ENCODE results near the gene ARL6IP5. TPM values are rescaled to one million over a fixed set of nuclear protein-coding genes. Genes with fewer than 3 reads are reported as not detected.

Gene ARL6IP5
- total and polyA plus RNA-seq, 7 experiments from 2014 or later: 75.8 to 457 (median 124) TPM

DNA sequence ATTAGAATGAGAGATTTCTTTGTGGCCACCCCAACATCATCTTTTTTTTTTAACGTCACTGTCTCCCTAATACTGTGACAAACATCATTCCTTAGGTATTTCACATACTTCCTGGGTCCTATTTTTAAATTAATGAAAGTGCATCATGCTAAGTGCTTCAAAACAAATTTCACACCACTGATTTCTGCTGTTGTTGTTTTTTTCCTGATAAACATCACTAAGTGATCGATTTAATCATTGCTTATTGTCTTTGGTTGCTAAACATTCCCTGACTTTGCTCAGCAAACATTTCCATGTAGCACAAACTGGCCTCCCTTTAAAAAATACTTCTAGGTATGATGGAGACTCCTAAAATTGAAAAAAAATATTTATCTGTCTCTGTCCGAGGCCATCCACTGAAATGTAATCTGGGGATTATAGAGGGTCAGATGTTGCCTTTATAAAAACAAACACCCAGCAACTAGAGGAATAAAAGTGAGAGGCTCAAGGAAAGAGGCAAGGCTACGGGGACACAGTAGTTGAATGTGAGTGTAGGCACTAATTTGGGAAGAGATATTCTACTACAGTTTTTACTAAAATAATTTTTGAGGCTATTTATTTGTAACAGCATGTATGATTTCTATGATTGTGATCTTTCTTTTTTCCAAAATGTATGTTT is 58.2 kb downstream of the ARL6IP5 start:
- no peaks in the 10 kb centered on the region for H3K4me1 Mint-ChIP-seq
- no peaks in the 10 kb centered on the region for H3K27me3 ChIP-seq (ENCODE audit: control insufficient read depth in 2 of 2, insufficient read depth in 2 of 2, low read length in 2 of 2)
- ChIA-PET CTCF (interaction anchor here (0.9 kb wide), 1 partner anchor 19 kb away, joined by 3 read pairs; no protein-coding TSS in a partner anchor), POLR2A (no interaction called here)
- DNase-seq (no peak), ATAC-seq (no peak)
- peaks cover 3 to 30% (median 11%) of the 10 kb centered on the region in 5 donors for H3K27me3 Mint-ChIP-seq
- intact Hi-C loops (cut with micrococcal nuclease): no loop called here
- no peaks in the 10 kb centered on the region for H3K36me3 Mint-ChIP-seq
- H3K4me3 Mint-ChIP-seq: no peak overlapping the region
- no peak overlapping the region for H3K27ac ChIP-seq (ENCODE audit: low read depth, low read length)
- no peaks in the 10 kb centered on the region for H3K9me3 Mint-ChIP-seq
- no peaks in the 10 kb centered on the region for H3K4me1 ChIP-seq (ENCODE audit: control insufficient read depth in 2 of 2, insufficient read depth in 2 of 2, low read length in 2 of 2)
- no peak overlapping the region for H3K4me3 ChIP-seq (ENCODE audit: low read length)
- H3K36me3 ChIP-seq (ENCODE audit: control insufficient read depth in 2 of 3, insufficient read depth in 3 of 3, low read length in 3 of 3): no peaks in the 10 kb centered on the region
- no peak overlapping the region for H3K27ac Mint-ChIP-seq
- no peaks in the 10 kb centered on the region for H3K9me3 ChIP-seq (ENCODE audit: control insufficient read depth in 2 of 3, low read length in 3 of 3)

DNA sequence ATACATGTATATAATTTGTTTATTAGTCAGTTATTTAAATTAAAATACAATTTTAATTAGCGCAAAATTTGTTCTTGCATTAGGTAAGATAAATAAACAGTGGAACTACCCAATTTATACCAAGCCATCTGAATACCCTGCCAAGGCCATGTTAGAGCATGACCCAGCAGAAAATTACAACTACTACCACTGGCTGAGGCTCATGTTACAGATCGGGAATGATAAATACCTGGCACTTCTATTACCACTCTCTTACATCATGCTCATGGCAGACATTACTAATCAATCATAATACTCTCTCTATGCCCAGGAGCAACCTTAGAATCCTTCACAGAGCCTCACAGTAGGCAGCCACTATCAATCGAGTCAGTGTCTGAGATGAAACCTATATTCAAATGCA is 58.9 kb downstream of the ARL6IP5 start:
- Histone ChIP-seq H3K36me3 (ENCODE audit: control insufficient read depth in 2 of 3, insufficient read depth in 3 of 3, low read length in 3 of 3) (no peaks in the 10 kb centered on the region), H3K4me1 (ENCODE audit: control insufficient read depth in 2 of 2, insufficient read depth in 2 of 2, low read length in 2 of 2) (no peaks in the 10 kb centered on the region), H3K9me3 (ENCODE audit: control insufficient read depth in 2 of 3, low read length in 3 of 3) (no peaks in the 10 kb centered on the region), H3K27me3 (ENCODE audit: control insufficient read depth in 2 of 2, insufficient read depth in 2 of 2, low read length in 2 of 2) (no peaks in the 10 kb centered on the region), H3K27ac (ENCODE audit: low read depth, low read length) (no peak overlapping the region), H3K4me3 (ENCODE audit: low read length) (no peak overlapping the region)
- intact Hi-C loops (cut with micrococcal nuclease): no loop called here
- Mint-ChIP-seq H3K27ac (no peak overlapping the region), H3K36me3 (no peaks in the 10 kb centered on the region), H3K9me3 (no peaks in the 10 kb centered on the region), H3K27me3 (peaks cover 3 to 24% (median 11%) of the 10 kb centered on the region in 5 donors), H3K4me1 (no peaks in the 10 kb centered on the region), H3K4me3 (no peak overlapping the region)
- DNase-seq: no peak
- ATAC-seq: no peak
- ChIA-PET CTCF (no interaction called here), POLR2A (no interaction called here)

DNA sequence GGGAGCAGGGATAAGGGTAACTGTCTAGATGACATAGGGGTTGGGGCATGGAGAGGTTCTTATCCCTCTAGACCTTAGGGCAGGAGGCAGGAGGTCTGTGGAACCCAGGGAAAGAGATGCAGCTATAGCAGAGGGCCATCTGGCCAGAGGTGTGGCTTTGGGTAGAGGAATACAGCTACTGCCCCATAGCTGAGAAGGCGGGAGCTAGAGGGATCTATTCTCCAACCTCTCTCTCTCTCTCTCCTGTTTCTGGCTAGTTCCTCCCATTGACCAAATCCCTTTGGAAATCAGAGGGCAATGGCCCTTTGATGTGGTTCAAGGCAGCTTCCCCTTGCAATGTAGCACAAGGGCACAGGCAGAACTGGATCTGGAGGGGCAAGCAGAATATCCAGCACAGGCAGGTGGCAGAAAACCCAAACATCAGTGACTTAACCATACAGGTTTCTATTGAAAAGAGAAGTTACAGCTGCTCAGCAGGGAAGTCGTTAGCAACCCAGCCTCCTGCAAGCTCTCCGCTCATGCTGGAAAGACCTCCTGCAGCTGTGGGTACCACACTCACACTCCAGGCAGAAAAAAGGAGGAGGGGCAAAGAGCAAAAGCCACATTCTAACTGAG is 60.0 kb downstream of the ARL6IP5 start:
- no peak overlapping the region for H3K4me3 Mint-ChIP-seq
- no peak overlapping the region for H3K4me3 ChIP-seq (ENCODE audit: low read length)
- H3K27ac Mint-ChIP-seq: no peak overlapping the region
- intact Hi-C loops (cut with micrococcal nuclease): no loop called here
- H3K9me3 ChIP-seq (ENCODE audit: control insufficient read depth in 2 of 3, low read length in 3 of 3): no peaks in the 10 kb centered on the region
- H3K4me1 ChIP-seq (ENCODE audit: control insufficient read depth in 2 of 2, insufficient read depth in 2 of 2, low read length in 2 of 2): no peaks in the 10 kb centered on the region
- no peaks in the 10 kb centered on the region for H3K9me3 Mint-ChIP-seq
- ChIA-PET POLR2A (no interaction called here), CTCF (interaction anchor here (1.5 to 2.1 kb wide), 2 partner anchors 15 to 17 kb away, joined by 3 to 8 read pairs; no protein-coding TSS in a partner anchor)
- no peaks in the 10 kb centered on the region for H3K36me3 ChIP-seq (ENCODE audit: control insufficient read depth in 2 of 3, insufficient read depth in 3 of 3, low read length in 3 of 3)
- H3K36me3 Mint-ChIP-seq: no peaks in the 10 kb centered on the region
- no peaks in the 10 kb centered on the region for H3K27me3 ChIP-seq (ENCODE audit: control insufficient read depth in 2 of 2, insufficient read depth in 2 of 2, low read length in 2 of 2)
- no peak overlapping the region for H3K27ac ChIP-seq (ENCODE audit: low read depth, low read length)
- ATAC-seq (no peak), DNase-seq (no peak)
- peaks cover 0 to 18% (median 7%) of the 10 kb centered on the region in 5 donors for H3K27me3 Mint-ChIP-seq
- H3K4me1 Mint-ChIP-seq: no peaks in the 10 kb centered on the region

DNA sequence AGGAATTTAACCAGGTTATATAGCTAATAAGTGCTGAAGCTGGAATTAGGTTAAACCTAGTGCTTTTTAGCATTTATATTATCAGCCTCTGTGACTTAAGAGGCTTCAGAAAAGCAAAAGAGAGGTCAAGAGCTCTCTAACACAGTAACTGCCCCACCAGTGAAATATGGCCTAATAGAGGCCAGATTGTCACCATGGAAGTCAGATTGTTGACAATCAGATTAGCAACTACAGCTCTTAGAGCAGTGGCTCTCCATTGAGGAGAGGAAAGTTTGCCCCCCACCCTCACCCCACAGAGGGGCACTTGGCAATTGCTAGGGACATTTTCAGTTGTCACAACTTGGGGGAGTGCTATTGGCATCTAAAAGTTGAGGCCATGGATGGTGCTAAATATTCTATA is 61.0 kb downstream of the ARL6IP5 start:
- no peak overlapping the region for H3K27ac Mint-ChIP-seq

DNA sequence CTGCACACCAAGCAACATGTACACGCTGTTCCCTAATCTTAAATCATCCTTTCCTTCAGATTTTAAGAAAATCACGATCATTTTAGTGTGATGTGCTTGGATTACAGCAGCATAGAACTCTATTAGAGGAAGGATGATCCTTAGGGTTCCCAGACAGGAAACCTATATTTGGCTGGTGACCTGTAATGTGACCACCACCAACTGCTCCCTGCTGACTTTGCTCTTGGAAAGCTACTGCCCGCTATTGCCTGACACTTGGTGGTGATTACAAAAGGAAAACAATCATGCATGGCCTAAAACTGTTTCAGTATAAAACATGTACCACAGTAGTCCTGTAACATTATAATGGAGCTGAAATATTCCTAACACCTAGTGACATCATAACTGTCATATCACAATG is 64.8 kb downstream of the ARL6IP5 start:
- peaks cover 0 to 11% (median 0%) of the 10 kb centered on the region in 5 donors for H3K27me3 Mint-ChIP-seq

More for the DNA sequence above, 61.0 kb downstream of the ARL6IP5 start:
- no peaks in the 10 kb centered on the region for H3K36me3 ChIP-seq (ENCODE audit: control insufficient read depth in 2 of 3, insufficient read depth in 3 of 3, low read length in 3 of 3)
- POLR2A ChIA-PET: no interaction called here
- CTCF ChIA-PET: interaction anchor here (1.5 to 2.1 kb wide), 2 partner anchors 16 kb away, joined by 3 to 8 read pairs; no protein-coding TSS in a partner anchor
- no peak overlapping the region for H3K4me3 Mint-ChIP-seq
- H3K27me3 Mint-ChIP-seq: peaks cover 0 to 11% (median 0%) of the 10 kb centered on the region in 5 donors
- no peak overlapping the region for H3K4me3 ChIP-seq (ENCODE audit: low read length)
- H3K4me1 Mint-ChIP-seq: no peaks in the 10 kb centered on the region
- no peaks in the 10 kb centered on the region for H3K9me3 Mint-ChIP-seq
- no peaks in the 10 kb centered on the region for H3K27me3 ChIP-seq (ENCODE audit: control insufficient read depth in 2 of 2, insufficient read depth in 2 of 2, low read length in 2 of 2)
- DNase-seq (no peak), ATAC-seq (no peak)
- no peaks in the 10 kb centered on the region for H3K36me3 Mint-ChIP-seq
- no peak overlapping the region for H3K27ac ChIP-seq (ENCODE audit: low read depth, low read length)
- no peaks in the 10 kb centered on the region for H3K9me3 ChIP-seq (ENCODE audit: control insufficient read depth in 2 of 3, low read length in 3 of 3)
- no peaks in the 10 kb centered on the region for H3K4me1 ChIP-seq (ENCODE audit: control insufficient read depth in 2 of 2, insufficient read depth in 2 of 2, low read length in 2 of 2)
- intact Hi-C loops (cut with micrococcal nuclease): no loop called here

More for the DNA sequence above, 64.8 kb downstream of the ARL6IP5 start:
- intact Hi-C loops (cut with micrococcal nuclease): no loop called here
- ATAC-seq (no peak), DNase-seq (no peak)
- Histone ChIP-seq H3K9me3 (ENCODE audit: control insufficient read depth in 2 of 3, low read length in 3 of 3) (no peaks in the 10 kb centered on the region), H3K27me3 (ENCODE audit: control insufficient read depth in 2 of 2, insufficient read depth in 2 of 2, low read length in 2 of 2) (no peaks in the 10 kb centered on the region), H3K27ac (ENCODE audit: low read depth, low read length) (no peak overlapping the region), H3K4me3 (ENCODE audit: low read length) (no peak overlapping the region), H3K36me3 (ENCODE audit: control insufficient read depth in 2 of 3, insufficient read depth in 3 of 3, low read length in 3 of 3) (no peaks in the 10 kb centered on the region), H3K4me1 (ENCODE audit: control insufficient read depth in 2 of 2, insufficient read depth in 2 of 2, low read length in 2 of 2) (no peaks in the 10 kb centered on the region)
- ChIA-PET CTCF (no interaction called here), POLR2A (interaction anchor here (0.5 kb wide), 1 partner anchor 19 kb away, joined by 4 read pairs; no protein-coding TSS in a partner anchor)
- Mint-ChIP-seq H3K36me3 (no peaks in the 10 kb centered on the region), H3K4me3 (no peak overlapping the region), H3K27ac (no peak overlapping the region), H3K9me3 (no peaks in the 10 kb centered on the region), H3K4me1 (no peaks in the 10 kb centered on the region)

Small RNA genes lying within 50 kb of the gene (microRNA-seq; reads per million reads assigned to microRNA genes)
- gene MIR3136 (ENCODE audit: borderline microRNAs expressed): 3.6 reads per million

Other genes starting within 250 kb of the ARL6IP5 start
- gene TAFA4, start 152.4 kb upstream of the ARL6IP5 start, total RNA-seq: not detected
- not detected for gene TAFA4, start 152.4 kb upstream of the ARL6IP5 start, polyA plus RNA-seq
- 10 to 100 TPM; 10.1 to 19.1 (median 13.1) TPM for gene EOGT, start 71.3 kb upstream of the ARL6IP5 start, total RNA-seq
- gene EOGT, start 71.3 kb upstream of the ARL6IP5 start, polyA plus RNA-seq: 10 to 100 TPM in 1 of 2 donors, 1 to 10 TPM in 1; 6.8 to 10.5 TPM
- gene TMF1, start 32.6 kb upstream of the ARL6IP5 start, total RNA-seq: 10 to 100 TPM; 41.3 to 71.8 (median 52.8) TPM
- gene TMF1, start 32.6 kb upstream of the ARL6IP5 start, polyA plus RNA-seq: 10 to 100 TPM; 36.1 to 37.8 TPM
- gene UBA3, start 4.6 kb upstream of the ARL6IP5 start, total RNA-seq: 100 to 1,000 TPM in 1 of 5 experiments, 10 to 100 TPM in 4; 51.1 to 120 (median 70.8) TPM
- gene UBA3, start 4.6 kb upstream of the ARL6IP5 start, polyA plus RNA-seq: 10 to 100 TPM; 36.6 to 44.8 TPM
- not detected for gene LMOD3, start 37.7 kb downstream of the ARL6IP5 start, total RNA-seq
- gene LMOD3, start 37.7 kb downstream of the ARL6IP5 start, polyA plus RNA-seq: under 1 TPM in 1 of 2 donors, not detected in 1; 0.05 TPM

Data from naive thymus-derived CD4-positive, alpha-beta T cell (primary cell).